GM19099 (cell line): ENCODE measurements around the gene CDC25A.

Experiments
- POLR2A ChIP-seq: IDR thresholded peaks from 3 replicates; pipeline ENCODE4 v1.6.1; 2011; ENCODE audit warnings: low read depth; ENCODE audit not compliant: insufficient read length; ENCODE audit errors: extremely low read depth

The CDC25A gene

GRCh38 chr3:48208076-48208475 is 19.9 kb upstream of the CDC25A start:
- no peak for TF ChIP-seq POLR2A

GRCh38 chr3:48202632-48203031 is 14.4 kb upstream of the CDC25A start:
- TF ChIP-seq POLR2A: no peak

GRCh38 chr3:48199117-48199516 is 10.9 kb upstream of the CDC25A start:
- TF ChIP-seq POLR2A: no peak

GRCh38 chr3:48196611-48197010 is 8.4 kb upstream of the CDC25A start:
- no peak for TF ChIP-seq POLR2A

- no peak for TF ChIP-seq POLR2A
Measured at GRCh38 chr3:48194446-48195071, 6.3 kb upstream of the CDC25A start.

GRCh38 chr3:48190911-48191310 is 2.7 kb upstream of the CDC25A start:
- TF ChIP-seq POLR2A: no peak

- no peak for TF ChIP-seq POLR2A
Measured at GRCh38 chr3:48189321-48189720, 1.1 kb upstream of the CDC25A start.

- TF ChIP-seq POLR2A: peak; percentile 20
Measured at GRCh38 chr3:48187579-48188265, 495 bp downstream of the CDC25A start.

GRCh38 chr3:48187301-48187578 is 977 bp downstream of the CDC25A start:
- TF ChIP-seq POLR2A: no peak

GRCh38 chr3:48186631-48187300 is 1.5 kb downstream of the CDC25A start:
- no peak for TF ChIP-seq POLR2A

- no peak for TF ChIP-seq POLR2A
Measured at GRCh38 chr3:48185129-48185528, 3.1 kb downstream of the CDC25A start.

- TF ChIP-seq POLR2A: no peak
Measured at GRCh38 chr3:48184299-48184698, 3.9 kb downstream of the CDC25A start.

GRCh38 chr3:48180531-48181253 is 7.5 kb downstream of the CDC25A start:
- TF ChIP-seq POLR2A: no peak

- TF ChIP-seq POLR2A: no peak
Measured at GRCh38 chr3:48180021-48180420, 8.2 kb downstream of the CDC25A start.

GRCh38 chr3:48178072-48178471 is 10.1 kb downstream of the CDC25A start:
- TF ChIP-seq POLR2A: no peak

GRCh38 chr3:48157950-48158376 is 30.3 kb downstream of the CDC25A start:
- no peak for TF ChIP-seq POLR2A
